Neural progenitor cell (in vitro differentiated cells): ENCODE measurements around the gene NSMCE4A. TPM values are rescaled to one million over a fixed set of nuclear protein-coding genes. Genes with fewer than 3 reads are reported as not detected.

ENCODE experiments used
- DNase-seq: peaks from one replicate; pipeline ENCODE4 v3.0.0-alpha.2; 2016; ENCODE audit warnings: low spot score
- H2AFZ ChIP-seq: fragments of 200-600 bp; sonication (generic); replicated peaks from 2 replicates; pipeline ENCODE4 v1.6.1; 2016; ENCODE audit warnings: antibody characterized with exemption
- H3F3A ChIP-seq: fragments of 200-600 bp; sonication (generic); 2 replicates; pipeline ENCODE4 v1.6.1; 2016; ENCODE audit warnings: antibody characterized with exemption, low read depth
- H3K27ac ChIP-seq: fragments of 200-600 bp; sonication (generic); 2 replicates; pipeline ENCODE4 v1.5.1; 2016; ENCODE audit warnings: mild to moderate bottlenecking
- H3K27me3 ChIP-seq: fragments of 200-600 bp; sonication (generic); 2 replicates; pipeline ENCODE4 v1.6.1; 2016; ENCODE audit warnings: mild to moderate bottlenecking, moderate library complexity
- H3K36me3 ChIP-seq: fragments of 200-600 bp; sonication (generic); 2 replicates; pipeline ENCODE4 v1.5.1; 2016
- H3K4me1 ChIP-seq: fragments of 200-600 bp; sonication (generic); 2 replicates; pipeline ENCODE4 v1.6.1; 2016; ENCODE audit warnings: mixed run types
- H3K4me2 ChIP-seq: fragments of 200-600 bp; sonication (generic); 2 replicates; pipeline ENCODE4 v1.6.1; 2016
- H3K4me3 ChIP-seq: fragments of 200-600 bp; sonication (generic); 2 replicates; pipeline ENCODE4 v1.5.1; 2016
- H3K79me2 ChIP-seq: fragments of 200-600 bp; sonication (generic); 2 replicates; pipeline ENCODE4 v1.6.1; 2016; ENCODE audit warnings: low read depth
- H3K9ac ChIP-seq: fragments of 200-600 bp; sonication (generic); 2 replicates; pipeline ENCODE4 v1.6.1; 2016
- H3K9me3 ChIP-seq: fragments of 200-600 bp; sonication (generic); 2 replicates; pipeline ENCODE4 v1.5.1; 2016; ENCODE audit warnings: low read depth
- H4K20me1 ChIP-seq: fragments of 200-600 bp; sonication (generic); 2 replicates; pipeline ENCODE4 v1.6.1; 2016; ENCODE audit warnings: low read depth
- H3K27ac Mint-ChIP-seq: 3 replicates; pipeline ENCODE4 v1.8.0; 2021; ENCODE audit warnings: mixed read lengths
- H3K27me3 Mint-ChIP-seq: 2 replicates; pipeline ENCODE4 v1.8.0; 2022; ENCODE audit warnings: low read depth, mild to moderate bottlenecking, inconsistent platforms, moderate library complexity, mixed read lengths; ENCODE audit not compliant: insufficient read depth
- H3K36me3 Mint-ChIP-seq: 3 replicates; pipeline ENCODE4 v1.8.0; 2021; ENCODE audit warnings: mixed read lengths
- H3K4me1 Mint-ChIP-seq: 3 replicates; pipeline ENCODE4 v1.8.0; 2021; ENCODE audit warnings: mixed read lengths
- H3K4me3 Mint-ChIP-seq: 3 replicates; pipeline ENCODE4 v1.8.0; 2021; ENCODE audit warnings: mild to moderate bottlenecking, moderate library complexity, mixed read lengths
- H3K9me3 Mint-ChIP-seq: 3 replicates; pipeline ENCODE4 v1.8.0; 2020; ENCODE audit warnings: mixed read lengths
- CTCF ChIP-seq: fragments of 200-600 bp; sonication (generic); IDR thresholded peaks from 2 replicates; pipeline ENCODE4 v1.5.1; 2017; ENCODE audit warnings: antibody characterized with exemption, mild to moderate bottlenecking
- EZH2 ChIP-seq: fragments of 200-600 bp; sonication (generic); IDR thresholded peaks from 2 replicates; pipeline ENCODE4 v1.6.1; 2017; ENCODE audit warnings: antibody characterized with exemption, mild to moderate bottlenecking, moderate library complexity
- EZH2phosphoT487 ChIP-seq: fragments of 200-600 bp; sonication (generic); IDR thresholded peaks from 2 replicates; pipeline ENCODE4 v1.6.1; 2017; ENCODE audit warnings: antibody characterized with exemption
- total RNA-seq: library from RNA; depleted of rRNA; stranded (reverse); fragments of >200 nt; gene quantifications from 2 replicates; pipeline ENCODE4 v1.2.3, GENCODE V29; 2015; ENCODE audit warnings: low replicate concordance

The NSMCE4A gene
- total RNA-seq, 1 donor from 2014 or later = 223 TPM

GRCh38 chr10:121961456-121961855 is 13.6 kb downstream of the NSMCE4A start:
- peaks cover 29% of the 10 kb centered on the region for H3K36me3 Mint-ChIP-seq
- no peak overlapping the region for H3K4me3 Mint-ChIP-seq
- no peaks in the 10 kb centered on the region for H3F3A ChIP-seq

GRCh38 chr10:121959671-121960070 is 15.3 kb downstream of the NSMCE4A start:
- no peaks in the 10 kb centered on the region for H3K9me3 Mint-ChIP-seq
- H3K4me3 Mint-ChIP-seq = no peak overlapping the region
- DNase-seq = no peak
- H3K4me1 ChIP-seq = no peaks in the 10 kb centered on the region
- TF ChIP-seq CTCF = no peak
- TF ChIP-seq EZH2phosphoT487 = no peak
- TF ChIP-seq EZH2 = no peak
- no peaks in the 10 kb centered on the region for H3K9me3 ChIP-seq
- H3K79me2 ChIP-seq = no peaks in the 10 kb centered on the region
- no peaks in the 10 kb centered on the region for H4K20me1 ChIP-seq
- no peak overlapping the region for H3K9ac ChIP-seq
- no peaks in the 10 kb centered on the region for H3K27me3 Mint-ChIP-seq
- no peaks in the 10 kb centered on the region for H3K27me3 ChIP-seq
- peaks cover 25% of the 10 kb centered on the region for H3K36me3 ChIP-seq
- no peaks in the 10 kb centered on the region for H3K4me1 Mint-ChIP-seq
- no peak overlapping the region for H2AFZ ChIP-seq
- H3K27ac Mint-ChIP-seq = no peak overlapping the region
- no peak overlapping the region for H3K27ac ChIP-seq
- H3F3A ChIP-seq = no peaks in the 10 kb centered on the region
- no peak overlapping the region for H3K4me3 ChIP-seq
- peaks cover 25% of the 10 kb centered on the region for H3K36me3 Mint-ChIP-seq
- H3K4me2 ChIP-seq = no peak overlapping the region

More at GRCh38 chr10:121961456-121961855, 13.6 kb downstream of the NSMCE4A start:
- Mint-ChIP-seq H3K27me3 (no peaks in the 10 kb centered on the region), H3K27ac (no peak overlapping the region), H3K4me1 (no peaks in the 10 kb centered on the region), H3K9me3 (no peaks in the 10 kb centered on the region)
- Histone ChIP-seq H3K9ac (no peak overlapping the region), H3K9me3 (no peaks in the 10 kb centered on the region), H2AFZ (no peak overlapping the region), H3K4me2 (no peak overlapping the region), H3K27me3 (no peaks in the 10 kb centered on the region), H3K4me1 (no peaks in the 10 kb centered on the region), H3K27ac (no peak overlapping the region), H3K4me3 (no peak overlapping the region), H3K79me2 (no peaks in the 10 kb centered on the region), H3K36me3 (peaks cover 30% of the 10 kb centered on the region), H4K20me1 (no peaks in the 10 kb centered on the region)
- DNase-seq = no peak
- no peak for TF ChIP-seq EZH2
- no peak for TF ChIP-seq CTCF
- TF ChIP-seq EZH2phosphoT487 = no peak

GRCh38 chr10:121956111-121957061 is 18.6 kb downstream of the NSMCE4A start:
- Mint-ChIP-seq H3K9me3 (no peaks in the 10 kb centered on the region), H3K4me1 (no peaks in the 10 kb centered on the region), H3K36me3 (peaks cover 30% of the 10 kb centered on the region), H3K27ac (no peak overlapping the region), H3K27me3 (no peaks in the 10 kb centered on the region), H3K4me3 (no peak overlapping the region)
- Histone ChIP-seq H3K9ac (no peak overlapping the region), H3K27me3 (no peaks in the 10 kb centered on the region), H3K4me2 (no peak overlapping the region), H3K4me3 (no peak overlapping the region), H2AFZ (no peak overlapping the region), H3K79me2 (no peaks in the 10 kb centered on the region), H4K20me1 (no peaks in the 10 kb centered on the region), H3K36me3 (peaks cover 15% of the 10 kb centered on the region), H3K4me1 (no peaks in the 10 kb centered on the region), H3F3A (no peaks in the 10 kb centered on the region), H3K27ac (peak overlapping the region; percentile 27), H3K9me3 (no peaks in the 10 kb centered on the region)
- no peak for TF ChIP-seq CTCF
- TF ChIP-seq EZH2phosphoT487 = no peak
- no peak for TF ChIP-seq EZH2
- DNase-seq = no peak
